Thoracic aorta endothelial cell (primary cell): ENCODE results near the gene CPNE7. TPM values are rescaled to one million over a fixed set of nuclear protein-coding genes. Genes with fewer than 3 reads are reported as not detected.

Source experiments
- small RNA-seq: library from RNA; depleted of rRNA; stranded (forward); fragments of <200 nt; gene quantifications from one replicate; pipeline ENCODE3, GENCODE V24; 2012
- total RNA-seq: library from RNA; depleted of rRNA; stranded (reverse); fragments of >200 nt; gene quantifications from 2 replicates; pipeline ENCODE4 v1.2.3, GENCODE V29; 2012

Gene CPNE7
- total RNA-seq = 9.3 and 9.5 TPM in 2 replicates

GRCh38 chr16:89575247-89576152 is at the start of gene CPNE7:
Gene CPNE7, plus strand, starts transcription at chr16:89575758. Its CDS starts 140 bp downstream, at chr16:89575898.

GRCh38 chr16:89560378-89561141 is 15.0 kb upstream of the CPNE7 start, which contains the start of gene RPL13:
Gene RPL13, plus strand, starts transcription at chr16:89560682. Its CDS starts 278 bp downstream, at chr16:89560960.

DNA sequence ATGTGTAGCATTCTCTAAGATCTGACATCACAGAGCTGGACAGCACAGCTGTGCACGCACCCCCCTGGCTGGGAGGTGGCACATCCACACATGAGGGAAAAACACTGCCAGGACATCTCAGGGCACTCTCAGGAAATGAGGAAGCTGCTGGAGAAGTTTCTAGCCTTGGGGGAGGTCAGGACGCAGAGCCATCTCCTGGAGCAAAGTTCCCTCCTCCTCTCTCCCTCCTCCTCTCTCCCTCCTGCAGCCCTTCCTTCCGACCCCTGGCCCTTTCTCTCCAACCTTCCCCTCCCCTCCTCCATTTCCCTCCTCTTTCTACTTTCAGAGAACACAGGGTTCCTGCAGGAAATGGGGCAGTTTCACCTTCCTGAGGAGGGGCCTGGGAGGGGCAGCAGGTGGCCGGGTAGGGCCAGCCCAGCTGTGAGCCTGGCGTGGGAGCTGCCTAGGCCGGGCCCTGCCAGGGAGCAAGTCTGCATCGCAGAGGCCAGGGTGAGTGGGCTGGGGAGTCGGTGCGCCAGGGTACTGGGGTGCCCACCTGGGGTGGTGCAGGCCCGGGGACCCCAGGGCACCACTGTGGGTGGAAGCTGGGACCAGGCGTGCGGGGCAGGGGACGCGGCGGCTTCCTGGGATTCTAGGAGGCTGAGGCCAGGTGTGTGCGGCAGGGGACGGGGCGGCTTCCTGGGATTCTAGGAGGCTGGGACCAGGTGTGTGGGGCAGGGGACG is 37.8 kb downstream of the CPNE7 start, which contains the start of gene DPEP1:
DPEP1 (plus strand) TSS at position 412 of the 723 bp plus-strand sequence. CDS start 16,769 bp downstream, outside the sequence.

Small RNAs within 50 kb of the gene (small RNA-seq; reads per million reads assigned to genes)
- not detected for gene SNORD68

Other genes starting within 250 kb of the CPNE7 start
- gene ANKRD11, start 85.2 kb upstream of the CPNE7 start, total RNA-seq = 105 and 128 TPM in 2 replicates
- gene SPG7, start 67.4 kb upstream of the CPNE7 start, total RNA-seq = 111 and 119 TPM in 2 replicates
- gene RPL13, start 15.1 kb upstream of the CPNE7 start, total RNA-seq = 2,315 and 2,453 TPM in 2 replicates
- gene DPEP1, start 37.9 kb downstream of the CPNE7 start, total RNA-seq = 0.57 TPM in 1 of 2 replicates, not detected in the other
- gene CHMP1A, start 82.0 kb downstream of the CPNE7 start, total RNA-seq = 85.7 and 104 TPM in 2 replicates
- 3.8 and 4.7 TPM in 2 replicates for gene SPATA33, start 82.1 kb downstream of the CPNE7 start, total RNA-seq
- gene CDK10, start 110.9 kb downstream of the CPNE7 start, total RNA-seq = 37.0 and 45.8 TPM in 2 replicates
- gene SPATA2L, start 125.9 kb downstream of the CPNE7 start, total RNA-seq = 11.2 and 15.3 TPM in 2 replicates
- gene VPS9D1, start 145.1 kb downstream of the CPNE7 start, total RNA-seq = 6.9 and 7.2 TPM in 2 replicates
- gene ZNF276, start 145.8 kb downstream of the CPNE7 start, total RNA-seq = 24.1 and 24.9 TPM in 2 replicates
- gene FANCA, start 240.9 kb downstream of the CPNE7 start, total RNA-seq = 38.4 and 49.5 TPM in 2 replicates